EL (cell line): ENCODE results near the gene HCAR1.
"Not testable (repeated sequence)": the region's sequence is repeated elsewhere in the genome, so short reads cannot be mapped to it uniquely, and the experiment has no call there.

Source experiments
- DNase-seq: peaks from one replicate; pipeline ENCODE4 v3.0.0-alpha.2; 2016

The HCAR1 gene

GRCh38 chr12:122716658-122717057, 14.0 kb downstream of the HCAR1 start, which contains the start of gene HCAR3:
TSS of gene HCAR3 (minus strand) at chr12:122716811. CDS start at chr12:122716737, 74 bp downstream.
- not testable (repeated sequence) for DNase-seq

- DNase-seq: not testable (repeated sequence)
Observed at GRCh38 chr12:122715211-122715610, 15.4 kb downstream of the HCAR1 start.

GRCh38 chr12:122713491-122714188, 17.0 kb downstream of the HCAR1 start:
- DNase-seq: not testable (repeated sequence)

- DNase-seq: not testable (repeated sequence)
Observed at GRCh38 chr12:122711266-122711665, 19.4 kb downstream of the HCAR1 start.

GRCh38 chr12:122710341-122710740, 20.3 kb downstream of the HCAR1 start:
- DNase-seq: not testable (repeated sequence)

GRCh38 chr12:122709287-122709686, 21.4 kb downstream of the HCAR1 start:
- DNase-seq: not testable (repeated sequence)

- not testable (repeated sequence) for DNase-seq
Observed at GRCh38 chr12:122703841-122704240, 26.8 kb downstream of the HCAR1 start.

- DNase-seq: not testable (repeated sequence)
Observed at GRCh38 chr12:122702890-122703611, 27.6 kb downstream of the HCAR1 start, which contains the start of gene HCAR2. TSS of gene HCAR2 (minus strand) at chr12:122703357. CDS start at chr12:122703283, 74 bp downstream.

- not testable (repeated sequence) for DNase-seq
Observed at GRCh38 chr12:122701481-122701880, 29.2 kb downstream of the HCAR1 start.

- DNase-seq: not testable (repeated sequence)
Observed at GRCh38 chr12:122700038-122700710, 30.5 kb downstream of the HCAR1 start.

GRCh38 chr12:122696922-122697321, 33.7 kb downstream of the HCAR1 start:
- not testable (repeated sequence) for DNase-seq

- DNase-seq: no peak
Observed at GRCh38 chr12:122691566-122691965, 39.1 kb downstream of the HCAR1 start.

- DNase-seq: no peak
Observed at GRCh38 chr12:122688291-122688690, 42.4 kb downstream of the HCAR1 start.

- DNase-seq: no peak
Observed at GRCh38 chr12:122687086-122687485, 43.6 kb downstream of the HCAR1 start.

GRCh38 chr12:122686538-122686937, 44.1 kb downstream of the HCAR1 start:
- no peak for DNase-seq

- no peak for DNase-seq
Observed at GRCh38 chr12:122684297-122684813, 46.3 kb downstream of the HCAR1 start.

- peak; percentile 27 for DNase-seq
Observed at GRCh38 chr12:122681814-122682213, 48.8 kb downstream of the HCAR1 start.

- DNase-seq: not testable (repeated sequence)
Observed at GRCh38 chr12:122680989-122681388, 49.7 kb downstream of the HCAR1 start.

- not testable (repeated sequence) for DNase-seq
Observed at GRCh38 chr12:122676781-122677180, 53.9 kb downstream of the HCAR1 start.
